Bronchial epithelial cell (primary cell): Measurements from ENCODE around the gene ITPKB. TPM values are rescaled to one million over a fixed set of nuclear protein-coding genes. Genes with fewer than 3 reads are reported as not detected.
A peak's percentile ranks its signal among the peaks of the same experiment; 100 is the strongest.

Experiments used
- DNase-seq: peaks from one replicate; pipeline ENCODE4 v3.0.0-alpha.2; 2010; ENCODE audit warnings: low read depth
- FAIRE-seq: peaks from 2 replicates; lab custom pipeline; 2011; peaks lifted over from hg19 to GRCh38; lab: Jason Lieb, UNC
- H3K27me3 ChIP-seq: 2 replicates; pipeline ENCODE4 v1.5.1; 2011; ENCODE audit warnings: low read length; ENCODE audit not compliant: control insufficient read depth, insufficient read depth
- H3K36me3 ChIP-seq: 2 replicates; pipeline ENCODE4 v1.5.1; 2011; ENCODE audit warnings: low read length; ENCODE audit not compliant: control insufficient read depth, insufficient read depth
- H3K4me3 ChIP-seq: 2 replicates; pipeline ENCODE4 v1.5.1; 2011; ENCODE audit warnings: mild to moderate bottlenecking, low read depth, low read length, control low read depth
- CTCF ChIP-seq: IDR thresholded peaks from 2 replicates; pipeline ENCODE4 v1.5.1; 2011; ENCODE audit warnings: mild to moderate bottlenecking, moderate library complexity, low read length, control low read depth, inconsistent platforms; ENCODE audit not compliant: insufficient read depth, severe bottlenecking
- total RNA-seq: library from RNA; depleted of rRNA; stranded (reverse); fragments of >200 nt; gene quantifications from 2 replicates; pipeline ENCODE4 v1.2.1, GENCODE V29; 2014

ITPKB gene
- total RNA-seq, 1 donor from 2014 or later: 1.3 TPM

DNA sequence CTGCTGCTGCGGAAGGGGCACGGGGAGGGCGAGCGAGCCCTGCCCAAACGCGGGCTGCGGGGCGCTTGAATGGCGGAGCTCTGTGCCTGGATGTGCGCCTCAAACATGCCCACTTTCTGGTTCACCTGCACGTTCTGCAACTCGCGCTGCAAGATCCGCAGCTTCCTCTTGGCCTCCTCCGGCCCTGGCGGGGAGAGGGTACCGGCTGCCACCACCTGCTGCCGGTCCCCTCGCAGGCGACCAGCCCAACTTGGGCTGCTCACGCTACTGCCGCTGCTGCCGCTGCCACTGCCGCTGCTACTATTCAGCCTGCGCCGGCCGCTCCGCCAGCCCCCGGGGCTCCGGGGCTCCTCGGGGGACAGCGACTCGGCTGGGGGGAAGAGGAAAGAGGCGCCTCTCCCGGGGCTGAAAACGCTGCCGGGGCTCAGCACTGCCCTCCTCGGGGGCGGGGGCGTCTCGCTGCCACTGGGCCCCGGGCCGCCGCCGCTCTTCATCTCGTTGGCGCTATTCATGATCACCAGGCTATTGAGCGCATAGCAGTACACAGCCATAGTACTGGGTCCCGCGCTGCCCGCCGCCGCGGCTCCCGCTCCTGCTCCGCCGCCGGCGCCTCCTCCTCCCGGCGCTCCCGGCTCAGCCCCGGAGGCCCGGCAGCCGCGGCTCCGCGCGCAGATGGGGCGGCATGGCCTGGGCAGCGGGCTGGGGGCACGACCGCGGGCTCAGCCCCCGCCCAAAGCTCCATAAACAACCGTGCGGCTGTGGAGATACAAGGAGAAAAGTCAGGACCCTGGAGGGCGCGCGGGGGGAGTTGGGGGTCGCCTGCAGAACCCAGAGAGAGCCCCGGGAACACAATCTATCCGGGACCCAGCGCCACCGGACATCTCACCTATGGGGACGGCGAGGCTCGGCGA lies 1.9 kb downstream of the ITPKB start:
- no peaks in the 10 kb centered on the region for H3K27me3 ChIP-seq
- no peak for TF ChIP-seq CTCF
- peak overlapping the region; percentile 67 for H3K4me3 ChIP-seq
- FAIRE-seq: no peak
- no peaks in the 10 kb centered on the region for H3K36me3 ChIP-seq
- DNase-seq: peak; percentile 18

DNA sequence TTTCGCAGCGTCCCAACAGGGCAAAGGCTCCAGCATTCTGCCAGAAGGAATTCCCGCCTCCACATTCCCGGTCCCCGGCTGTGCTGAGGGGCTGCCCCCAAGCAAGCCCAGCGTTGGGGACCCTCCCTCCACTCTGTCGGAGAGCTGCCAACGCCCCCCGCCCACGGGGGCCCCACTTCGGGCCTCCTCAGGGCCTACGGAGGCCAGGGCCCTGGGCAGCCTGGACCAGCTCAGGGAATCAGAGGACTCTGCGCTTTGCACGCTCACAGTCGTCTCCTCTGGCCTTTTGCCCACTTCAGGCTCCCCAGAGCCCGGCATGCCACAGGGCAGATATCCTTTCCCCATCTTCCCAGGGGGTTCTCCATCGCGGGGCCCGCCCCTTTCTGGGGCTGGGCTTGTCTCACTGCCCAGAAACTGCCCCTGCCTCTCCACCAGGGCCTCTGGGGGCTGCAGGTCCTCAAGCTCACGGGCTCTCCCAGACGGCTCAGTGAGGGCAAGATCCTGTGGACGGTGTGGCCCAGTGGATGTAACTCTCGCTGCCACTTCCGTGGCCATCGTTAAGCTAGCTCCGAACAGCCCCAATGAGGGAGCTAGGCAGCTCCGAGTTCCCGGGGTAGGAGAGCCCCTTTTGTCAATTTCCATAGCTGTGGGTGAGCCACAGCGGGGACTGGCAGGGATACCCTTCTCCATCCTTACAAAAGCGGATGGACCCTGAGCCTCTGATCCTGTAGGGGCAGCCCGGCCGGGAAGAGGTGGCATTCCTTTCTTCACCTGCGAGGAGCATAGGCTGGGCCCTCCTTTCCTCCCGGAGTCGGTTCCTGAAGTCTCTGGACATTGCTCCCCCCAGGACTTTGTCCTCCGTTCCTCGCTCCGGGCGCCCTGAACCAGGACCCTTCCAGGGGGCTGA lies 2.8 kb downstream of the ITPKB start:
- no peaks in the 10 kb centered on the region for H3K36me3 ChIP-seq
- H3K4me3 ChIP-seq: no peak overlapping the region
- TF ChIP-seq CTCF: no peak
- DNase-seq (no peak), FAIRE-seq (no peak)
- no peaks in the 10 kb centered on the region for H3K27me3 ChIP-seq

- no peak for FAIRE-seq
- no peak for DNase-seq
- no peak for TF ChIP-seq CTCF
- no peaks in the 10 kb centered on the region for H3K36me3 ChIP-seq
- H3K4me3 ChIP-seq: no peak overlapping the region
- no peaks in the 10 kb centered on the region for H3K27me3 ChIP-seq
Observed at GRCh38 chr1:226735576-226735975, 3.5 kb downstream of the ITPKB start.

GRCh38 chr1:226734611-226735153 lies 4.4 kb downstream of the ITPKB start:
- Histone ChIP-seq H3K4me3 (no peak overlapping the region), H3K36me3 (no peaks in the 10 kb centered on the region), H3K27me3 (no peaks in the 10 kb centered on the region)
- no peak for TF ChIP-seq CTCF
- DNase-seq: no peak
- no peak for FAIRE-seq

DNA sequence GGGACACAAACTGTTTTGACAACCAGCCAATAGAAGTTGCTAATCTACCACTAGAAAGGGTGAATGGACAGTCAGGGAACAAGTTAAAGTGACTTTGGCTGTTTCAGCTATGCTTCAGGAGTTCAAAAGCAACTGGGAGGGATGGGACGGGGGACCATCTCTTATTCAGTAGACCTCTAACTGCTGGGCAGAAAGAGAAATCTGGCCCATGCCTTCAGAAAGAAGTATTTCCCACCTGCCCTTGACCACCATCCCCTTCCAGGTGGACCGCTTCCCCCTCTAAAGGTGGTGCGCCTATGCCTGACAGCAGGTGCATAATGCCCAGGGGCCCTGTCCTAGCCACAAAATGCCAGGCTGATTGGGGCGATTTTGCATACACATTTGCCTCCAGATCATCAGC lies 5.2 kb downstream of the ITPKB start:
- Histone ChIP-seq H3K36me3 (no peaks in the 10 kb centered on the region), H3K27me3 (no peaks in the 10 kb centered on the region), H3K4me3 (no peak overlapping the region)
- DNase-seq: no peak
- no peak for TF ChIP-seq CTCF
- FAIRE-seq: no peak
